HEK293 (cell line): ENCODE data around the gene UBE4A.

ENCODE experiments used
- IKZF3 ChIP-seq: fragments of 450-650 bp; IDR thresholded peaks from 2 replicates; pipeline ENCODE4 v1.5.0; 2018; ENCODE audit warnings: missing biosample characterization, mild to moderate bottlenecking, missing genetic modification characterization, moderate library complexity
- KLF7 ChIP-seq: fragments of 450-650 bp; formaldehyde crosslinking; IDR thresholded peaks from 2 replicates; pipeline ENCODE4 v1.5.1; 2016; ENCODE audit warnings: missing biosample characterization, missing genetic modification characterization, borderline replicate concordance
- MZF1 ChIP-seq: fragments of 450-650 bp; formaldehyde crosslinking; IDR thresholded peaks from 2 replicates; pipeline ENCODE4 v1.5.1; 2017; ENCODE audit warnings: missing biosample characterization, missing genetic modification characterization, borderline replicate concordance
- SCRT2 ChIP-seq: fragments of 450-650 bp; formaldehyde crosslinking; IDR thresholded peaks from 2 replicates; pipeline ENCODE4 v1.5.1; 2016; ENCODE audit warnings: missing biosample characterization, missing genetic modification characterization
- SP2 ChIP-seq: fragments of 450-650 bp; formaldehyde crosslinking; IDR thresholded peaks from 2 replicates; pipeline ENCODE4 v1.5.1; 2016; ENCODE audit warnings: missing biosample characterization, missing genetic modification characterization
- WT1 ChIP-seq: fragments of 450-650 bp; formaldehyde crosslinking; IDR thresholded peaks from 2 replicates; pipeline ENCODE4 v1.5.1; 2016; ENCODE audit warnings: missing biosample characterization, missing genetic modification characterization
- YY1 ChIP-seq: fragments of 450-650 bp; formaldehyde crosslinking; IDR thresholded peaks from 2 replicates; pipeline ENCODE4 v1.5.1; 2018; ENCODE audit warnings: missing biosample characterization, missing genetic modification characterization
- YY2 ChIP-seq: fragments of 450-650 bp; formaldehyde crosslinking; IDR thresholded peaks from 2 replicates; pipeline ENCODE4 v1.5.1; 2016; ENCODE audit warnings: missing biosample characterization, missing genetic modification characterization
- ZBTB11 ChIP-seq: fragments of 450-650 bp; formaldehyde crosslinking; conservative IDR thresholded peaks from 2 replicates; pipeline ENCODE4 v1.5.1; 2016; ENCODE audit warnings: low read depth, missing biosample characterization, missing genetic modification characterization
- ZBTB17 ChIP-seq: fragments of 450-650 bp; formaldehyde crosslinking; IDR thresholded peaks from 2 replicates; pipeline ENCODE4 v1.5.1; 2016; ENCODE audit warnings: missing biosample characterization, missing genetic modification characterization
- ZBTB21 ChIP-seq: fragments of 450-650 bp; formaldehyde crosslinking; IDR thresholded peaks from 2 replicates; pipeline ENCODE4 v1.5.1; 2017; ENCODE audit warnings: missing biosample characterization, missing genetic modification characterization
- ZBTB48 ChIP-seq: fragments of 450-650 bp; formaldehyde crosslinking; IDR thresholded peaks from 2 replicates; pipeline ENCODE4 v1.5.1; 2016; ENCODE audit warnings: missing biosample characterization, missing genetic modification characterization
- ZBTB7A ChIP-seq: fragments of 450-650 bp; formaldehyde crosslinking; IDR thresholded peaks from 2 replicates; pipeline ENCODE4 v1.5.1; 2016; ENCODE audit warnings: low read depth, missing biosample characterization, missing genetic modification characterization
- ZEB2 ChIP-seq: fragments of 450-650 bp; formaldehyde crosslinking; IDR thresholded peaks from 2 replicates; pipeline ENCODE4 v1.5.1; 2016; ENCODE audit warnings: missing biosample characterization, missing genetic modification characterization
- ZFP37 ChIP-seq: fragments of 450-650 bp; formaldehyde crosslinking; IDR thresholded peaks from 2 replicates; pipeline ENCODE4 v1.5.1; 2016; ENCODE audit warnings: missing biosample characterization, missing genetic modification characterization
- ZFP41 ChIP-seq: fragments of 450-650 bp; formaldehyde crosslinking; IDR thresholded peaks from 2 replicates; pipeline ENCODE4 v1.5.1; 2016; ENCODE audit warnings: missing biosample characterization, missing genetic modification characterization, borderline replicate concordance
- ZNF112 ChIP-seq: fragments of 450-650 bp; formaldehyde crosslinking; IDR thresholded peaks from 2 replicates; pipeline ENCODE4 v1.5.0; 2017; ENCODE audit warnings: missing biosample characterization, missing genetic modification characterization
- ZNF214 ChIP-seq: fragments of 450-650 bp; formaldehyde crosslinking; IDR thresholded peaks from 2 replicates; pipeline ENCODE4 v1.5.1; 2017; ENCODE audit warnings: missing biosample characterization, mild to moderate bottlenecking, missing genetic modification characterization, borderline replicate concordance
- ZNF239 ChIP-seq: fragments of 450-650 bp; formaldehyde crosslinking; IDR thresholded peaks from 2 replicates; pipeline ENCODE4 v1.5.1; 2016; ENCODE audit warnings: missing biosample characterization, missing genetic modification characterization
- ZNF302 ChIP-seq: fragments of 450-650 bp; formaldehyde crosslinking; IDR thresholded peaks from 2 replicates; pipeline ENCODE4 v1.5.1; 2016; ENCODE audit warnings: missing biosample characterization, missing genetic modification characterization, low read depth
- ZNF335 ChIP-seq: fragments of 450-650 bp; formaldehyde crosslinking; conservative IDR thresholded peaks from 2 replicates; pipeline ENCODE4 v1.5.1; 2016; ENCODE audit warnings: missing biosample characterization, missing genetic modification characterization
- ZNF350 ChIP-seq: fragments of 450-650 bp; formaldehyde crosslinking; IDR thresholded peaks from 2 replicates; pipeline ENCODE4 v1.5.0; 2017; ENCODE audit warnings: missing biosample characterization, mild to moderate bottlenecking, missing genetic modification characterization
- ZNF423 ChIP-seq: fragments of 450-650 bp; formaldehyde crosslinking; IDR thresholded peaks from 2 replicates; pipeline ENCODE4 v1.5.1; 2016; ENCODE audit warnings: missing biosample characterization, missing genetic modification characterization
- ZNF426 ChIP-seq: fragments of 450-650 bp; formaldehyde crosslinking; IDR thresholded peaks from 2 replicates; pipeline ENCODE4 v1.5.1; 2017; ENCODE audit warnings: missing biosample characterization, missing genetic modification characterization, mild to moderate bottlenecking, inconsistent platforms, moderate library complexity
- ZNF433 ChIP-seq: fragments of 450-650 bp; formaldehyde crosslinking; IDR thresholded peaks from 2 replicates; pipeline ENCODE4 v1.5.1; 2016; ENCODE audit warnings: missing biosample characterization, missing genetic modification characterization, low read depth
- ZNF521 ChIP-seq: fragments of 450-650 bp; formaldehyde crosslinking; IDR thresholded peaks from 2 replicates; pipeline ENCODE4 v1.5.1; 2017; ENCODE audit warnings: missing biosample characterization, mild to moderate bottlenecking, missing genetic modification characterization
- ZNF529 ChIP-seq: fragments of 450-650 bp; formaldehyde crosslinking; IDR thresholded peaks from 2 replicates; pipeline ENCODE4 v1.5.1; 2017; ENCODE audit warnings: missing genetic modification characterization, missing biosample characterization; ENCODE audit not compliant: insufficient replicate concordance
- ZNF621 ChIP-seq: fragments of 450-650 bp; formaldehyde crosslinking; IDR thresholded peaks from 2 replicates; pipeline ENCODE4 v1.5.1; 2017; ENCODE audit warnings: missing biosample characterization, missing genetic modification characterization
- ZNF626 ChIP-seq: fragments of 450-650 bp; sonication (Bioruptor Pico); formaldehyde crosslinking; IDR thresholded peaks from 2 replicates; pipeline ENCODE4 v1.5.1; 2018; ENCODE audit warnings: missing biosample characterization, missing genetic modification characterization, inconsistent platforms
- ZNF664 ChIP-seq: fragments of 450-650 bp; formaldehyde crosslinking; IDR thresholded peaks from 2 replicates; pipeline ENCODE4 v1.5.1; 2016; ENCODE audit warnings: missing biosample characterization, missing genetic modification characterization
- ZNF76 ChIP-seq: fragments of 450-650 bp; formaldehyde crosslinking; IDR thresholded peaks from 2 replicates; pipeline ENCODE4; 2016; ENCODE audit warnings: low read depth, missing biosample characterization, missing genetic modification characterization, borderline replicate concordance
- ZNF837 ChIP-seq: fragments of 450-650 bp; formaldehyde crosslinking; IDR thresholded peaks from 2 replicates; pipeline ENCODE4 v1.5.1; 2016; ENCODE audit warnings: missing biosample characterization, missing genetic modification characterization
- TF ChIP-seq, protein P1 (sequence below): fragments of 450-650 bp; formaldehyde crosslinking; IDR thresholded peaks from 2 replicates; pipeline ENCODE4 v1.5.1; 2016; ENCODE audit warnings: missing biosample characterization, missing genetic modification characterization
- TF ChIP-seq, protein P2 (sequence below): fragments of 450-650 bp; formaldehyde crosslinking; IDR thresholded peaks from 2 replicates; pipeline ENCODE4 v1.5.1; 2016; ENCODE audit warnings: missing biosample characterization, missing genetic modification characterization, borderline replicate concordance

Gene UBE4A

GRCh38 chr11:118437208-118438125 is 78.1 kb downstream of the UBE4A start (continued):
- TF ChIP-seq ZNF837 (tag by site-specific recombination) (no peak), ZNF335 (tag by site-specific recombination) (peak; percentile 44; the same call in 1 of the 2 replicates), ZBTB48 (peak; percentile 95), WT1 (tag by site-specific recombination) (peak; percentile 61), YY1 (tag by site-specific recombination) (no peak), IKZF3 (peak; percentile 46), ZNF621 (tag by site-specific recombination) (no peak), ZNF239 (tag by site-specific recombination) (no peak), ZEB2 (tag by site-specific recombination) (no peak), ZNF214 (tag by site-specific recombination) (no peak), ZNF521 (tag by site-specific recombination) (no peak), ZNF529 (tag by site-specific recombination) (no peak), ZNF76 (tag by site-specific recombination) (no peak), KLF7 (tag by site-specific recombination) (peak; percentile 31; the same call in 1 of the 2 replicates), ZNF664 (tag by site-specific recombination) (no peak), ZFP41 (no peak), ZNF302 (tag by site-specific recombination) (no peak), ZNF626 (tag by site-specific recombination) (no peak), ZFP37 (no peak), SP2 (tag by site-specific recombination) (peak; percentile 58), ZBTB17 (tag by site-specific recombination) (peak; percentile 39), MZF1 (tag by site-specific recombination) (no peak), YY2 (tag by site-specific recombination) (no peak), ZNF350 (no peak), ZNF433 (tag by site-specific recombination) (no peak), ZBTB7A (tag by site-specific recombination) (no peak), SCRT2 (tag by site-specific recombination) (no peak), ZBTB11 (peak; percentile 24; the same call in 1 of the 2 replicates), ZBTB21 (tag by site-specific recombination) (no peak), ZNF423 (tag by site-specific recombination) (0 out of 2 replicates have a peak, but pooled peaks have one; percentile 16), ZNF112 (tag by site-specific recombination) (no peak), ZNF426 (tag by site-specific recombination) (no peak)
- TF ChIP-seq, protein P1, sequence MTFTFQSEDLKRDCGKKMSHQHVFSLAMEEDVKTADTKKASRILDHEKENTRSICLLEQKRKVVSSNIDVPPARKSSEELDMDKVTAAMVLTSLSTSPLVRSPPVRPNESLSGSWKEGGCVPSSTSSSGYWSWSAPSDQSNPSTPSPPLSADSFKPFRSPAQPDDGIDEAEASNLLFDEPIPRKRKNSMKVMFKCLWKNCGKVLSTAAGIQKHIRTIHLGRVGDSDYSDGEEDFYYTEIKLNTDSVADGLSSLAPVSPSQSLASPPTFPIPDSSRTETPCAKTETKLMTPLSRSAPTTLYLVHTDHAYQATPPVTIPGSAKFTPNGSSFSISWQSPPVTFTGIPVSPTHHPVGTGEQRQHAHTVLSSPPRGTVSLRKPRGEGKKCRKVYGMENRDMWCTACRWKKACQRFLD: no peak
- TF ChIP-seq, protein P2, sequence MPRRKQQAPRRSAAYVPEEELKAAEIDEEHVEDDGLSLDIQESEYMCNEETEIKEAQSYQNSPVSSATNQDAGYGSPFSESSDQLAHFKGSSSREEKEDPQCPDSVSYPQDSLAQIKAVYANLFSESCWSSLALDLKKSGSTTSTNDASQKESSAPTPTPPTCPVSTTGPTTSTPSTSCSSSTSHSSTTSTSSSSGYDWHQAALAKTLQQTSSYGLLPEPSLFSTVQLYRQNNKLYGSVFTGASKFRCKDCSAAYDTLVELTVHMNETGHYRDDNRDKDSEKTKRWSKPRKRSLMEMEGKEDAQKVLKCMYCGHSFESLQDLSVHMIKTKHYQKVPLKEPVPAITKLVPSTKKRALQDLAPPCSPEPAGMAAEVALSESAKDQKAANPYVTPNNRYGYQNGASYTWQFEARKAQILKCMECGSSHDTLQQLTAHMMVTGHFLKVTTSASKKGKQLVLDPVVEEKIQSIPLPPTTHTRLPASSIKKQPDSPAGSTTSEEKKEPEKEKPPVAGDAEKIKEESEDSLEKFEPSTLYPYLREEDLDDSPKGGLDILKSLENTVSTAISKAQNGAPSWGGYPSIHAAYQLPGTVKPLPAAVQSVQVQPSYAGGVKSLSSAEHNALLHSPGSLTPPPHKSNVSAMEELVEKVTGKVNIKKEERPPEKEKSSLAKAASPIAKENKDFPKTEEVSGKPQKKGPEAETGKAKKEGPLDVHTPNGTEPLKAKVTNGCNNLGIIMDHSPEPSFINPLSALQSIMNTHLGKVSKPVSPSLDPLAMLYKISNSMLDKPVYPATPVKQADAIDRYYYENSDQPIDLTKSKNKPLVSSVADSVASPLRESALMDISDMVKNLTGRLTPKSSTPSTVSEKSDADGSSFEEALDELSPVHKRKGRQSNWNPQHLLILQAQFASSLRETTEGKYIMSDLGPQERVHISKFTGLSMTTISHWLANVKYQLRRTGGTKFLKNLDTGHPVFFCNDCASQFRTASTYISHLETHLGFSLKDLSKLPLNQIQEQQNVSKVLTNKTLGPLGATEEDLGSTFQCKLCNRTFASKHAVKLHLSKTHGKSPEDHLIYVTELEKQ (tag by site-specific recombination): no peak
